H1 (cell line): ENCODE results near the gene ITPKB. TPM values are rescaled to one million over a fixed set of nuclear protein-coding genes. Genes with fewer than 3 reads are reported as not detected.

Experiments used
- CTCF ChIA-PET: fragments of 300-600 bp; sonication (Branson Sonifier 250); formaldehyde crosslinking; loops from one replicate; lab custom pipeline; 2021; ENCODE audit not compliant: partially characterized antibody; lab: Charles Lee
- POLR2A ChIA-PET: fragments of 300-600 bp; sonication (Branson Sonifier 250); formaldehyde crosslinking; loops from one replicate; lab custom pipeline; 2021; ENCODE audit warnings: inconsistent platforms; ENCODE audit not compliant: partially characterized antibody; lab: Charles Lee
- DNase-seq, 2 experiments: peaks; one replicate each; pipeline versions ENCODE4 v3.0.0 to v3.0.0-alpha.2; 2010 to 2022; ENCODE audit warnings: low spot score in 2 of 2, low read depth in 1 of 2, mixed read lengths in 1 of 2
- FAIRE-seq: peaks from 2 replicates; lab custom pipeline; 2011; peaks lifted over from hg19 to GRCh38; lab: Jason Lieb, UNC
- H2AFZ ChIP-seq: 2 replicates; pipeline ENCODE4 v1.8.1; 2012; ENCODE audit warnings: low read length, inconsistent platforms
- H2AK5ac ChIP-seq: 2 replicates; pipeline ENCODE4 v1.6.1; 2013; ENCODE audit warnings: low read depth, low read length
- H2BK120ac ChIP-seq: replicated peaks from 2 replicates; pipeline ENCODE3; 2013; ENCODE audit warnings: low read depth, low read length, inconsistent platforms
- H2BK12ac ChIP-seq: 2 replicates; pipeline ENCODE4 v1.6.1; 2013; ENCODE audit warnings: low read depth, low read length
- H2BK15ac ChIP-seq: 2 replicates; pipeline ENCODE4 v1.6.1; 2013; ENCODE audit warnings: low read length
- H2BK20ac ChIP-seq: 2 replicates; pipeline ENCODE4 v1.6.1; 2013; ENCODE audit warnings: low read length
- H2BK5ac ChIP-seq: 2 replicates; pipeline ENCODE4 v1.6.1; 2013; ENCODE audit warnings: low read depth, low read length
- H3K14ac ChIP-seq: 2 replicates; pipeline ENCODE4 v1.6.1; 2013; ENCODE audit warnings: inconsistent platforms; ENCODE audit not compliant: insufficient read length
- H3K18ac ChIP-seq: 2 replicates; pipeline ENCODE4 v1.6.1; 2013; ENCODE audit warnings: low read length; ENCODE audit errors: extremely low read depth
- H3K23ac ChIP-seq: 2 replicates; pipeline ENCODE4 v1.6.1; 2013; ENCODE audit warnings: inconsistent platforms; ENCODE audit not compliant: insufficient read length
- H3K23me2 ChIP-seq: 2 replicates; pipeline ENCODE4 v1.6.1; 2013; ENCODE audit warnings: low read depth, low read length
- H3K27ac ChIP-seq: 2 replicates; pipeline ENCODE4 v1.6.1; 2011; ENCODE audit warnings: low read depth, low read length, inconsistent platforms
- H3K27me3 ChIP-seq, 4 experiments: replicated peaks in 1 of 4; 1 replicate in 1 of 4; 2 replicates in 3 of 4; pipeline versions ENCODE4 v1.6.1 to v1.8.1; 2011 to 2013; ENCODE audit warnings: low read length in 3 of 4, mild to moderate bottlenecking in 3 of 4, inconsistent platforms in 2 of 4, mixed read lengths in 2 of 4, moderate library complexity in 1 of 4; ENCODE audit not compliant: control insufficient read depth in 3 of 4, insufficient read depth in 3 of 4; ENCODE audit errors: extremely low read depth in 1 of 4
- H3K36me3 ChIP-seq, 4 experiments: 2 replicates each; pipeline versions ENCODE4 v1.6.1 to v1.8.1; 2011 to 2013; ENCODE audit warnings: mild to moderate bottlenecking in 4 of 4, low read length in 3 of 4, moderate library complexity in 2 of 4, control low read depth in 1 of 4, inconsistent platforms in 1 of 4; ENCODE audit not compliant: insufficient read depth in 4 of 4, control insufficient read depth in 2 of 4
- H3K4ac ChIP-seq: replicated peaks from 2 replicates; pipeline ENCODE3; 2013; ENCODE audit warnings: low read length, low read depth, mixed read lengths, inconsistent platforms; ENCODE audit not compliant: insufficient read length
- H3K4me1 ChIP-seq, 4 experiments: replicated peaks in 1 of 4; 1 replicate in 1 of 4; 2 replicates in 3 of 4; pipeline versions ENCODE4 v1.6.1 to v1.8.1; 2011 to 2013; ENCODE audit warnings: low read length in 3 of 4, inconsistent platforms in 2 of 4, mixed read lengths in 1 of 4; ENCODE audit not compliant: insufficient read depth in 4 of 4, control insufficient read depth in 3 of 4
- H3K4me2 ChIP-seq, 2 experiments: 2 replicates each; pipeline versions ENCODE4 v1.6.1 to v1.8.1; 2011 to 2013; ENCODE audit warnings: low read depth in 2 of 2, low read length in 2 of 2, control low read depth in 1 of 2, inconsistent platforms in 1 of 2, mild to moderate bottlenecking in 1 of 2; ENCODE audit not compliant: insufficient read depth in 1 of 2
- H3K4me3 ChIP-seq, 4 experiments: fragments of 200-600, 300-600 bp in 1 of 4; sonication (generic), shearing (Covaris generic), sonication (Bioruptor Twin) in 1 of 4; 2 replicates each; pipeline versions ENCODE4 v1.5.1 to v1.8.1; 2011 to 2016; ENCODE audit warnings: low read length in 4 of 4, low read depth in 3 of 4, control low read depth in 2 of 4, inconsistent platforms in 2 of 4, mild to moderate bottlenecking in 2 of 4, mixed read lengths in 1 of 4, moderate library complexity in 1 of 4; ENCODE audit not compliant: insufficient read depth in 2 of 4; ENCODE audit errors: extremely low read depth in 1 of 4
- H3K56ac ChIP-seq: replicated peaks from 2 replicates; pipeline ENCODE3; 2013; ENCODE audit warnings: low read depth, mild to moderate bottlenecking, mixed read lengths, low read length, inconsistent platforms; ENCODE audit not compliant: insufficient read length
- H3K79me1 ChIP-seq: 2 replicates; pipeline ENCODE4 v1.6.1; 2013; ENCODE audit warnings: low read depth, low read length, control low read depth
- H3K79me2 ChIP-seq, 2 experiments: 2 replicates each; pipeline versions ENCODE4 v1.6.1 to v1.8.1; 2012 to 2013; ENCODE audit warnings: low read length in 2 of 2, mild to moderate bottlenecking in 2 of 2, inconsistent platforms in 1 of 2; ENCODE audit not compliant: insufficient read depth in 2 of 2, control insufficient read depth in 1 of 2
- H3K9ac ChIP-seq, 4 experiments: replicated peaks in 1 of 4; 1 replicate in 1 of 4; 2 replicates in 3 of 4; pipeline versions ENCODE4 v1.6.1 to v1.8.1; 2011 to 2013; ENCODE audit warnings: low read depth in 3 of 4, low read length in 3 of 4, control low read depth in 2 of 4, mild to moderate bottlenecking in 2 of 4, moderate library complexity in 2 of 4, inconsistent platforms in 1 of 4; ENCODE audit errors: extremely low read depth in 1 of 4
- H3K9me3 ChIP-seq, 2 experiments: 2 replicates each; pipeline versions ENCODE4 v1.6.1 to v1.8.1; 2012 to 2013; ENCODE audit warnings: mild to moderate bottlenecking in 2 of 2, moderate library complexity in 2 of 2, control low read depth in 1 of 2, inconsistent platforms in 1 of 2, low read depth in 1 of 2, low read length in 1 of 2, mixed read lengths in 1 of 2; ENCODE audit not compliant: insufficient read depth in 2 of 2
- H4K20me1 ChIP-seq, 2 experiments: replicated peaks in 1 of 2; 2 replicates each; pipeline versions ENCODE3 to v1.8.1; 2011 to 2013; ENCODE audit warnings: inconsistent platforms in 2 of 2, low read length in 2 of 2, mild to moderate bottlenecking in 1 of 2; ENCODE audit not compliant: insufficient read depth in 2 of 2, control insufficient read depth in 1 of 2
- H4K5ac ChIP-seq: 2 replicates; pipeline ENCODE4 v1.6.1; 2013; ENCODE audit warnings: low read length, low read depth, mixed read lengths, inconsistent platforms; ENCODE audit not compliant: insufficient read length
- H4K8ac ChIP-seq: 2 replicates; pipeline ENCODE4 v1.8.0; 2013; ENCODE audit warnings: mild to moderate bottlenecking, moderate library complexity, low read length, inconsistent platforms; ENCODE audit not compliant: insufficient read depth; ENCODE audit errors: extremely low read depth
- H4K91ac ChIP-seq: replicated peaks from 2 replicates; pipeline ENCODE3; 2013; ENCODE audit warnings: low read length, mixed read lengths, inconsistent platforms; ENCODE audit not compliant: insufficient read length
- EP300 ChIP-seq, 2 experiments: IDR thresholded peaks; 1 replicate in 1 of 2; 2 replicates in 1 of 2; pipeline ENCODE4 v1.6.1; 2011 to 2012; ENCODE audit warnings: low read depth in 2 of 2, low read length in 2 of 2, mild to moderate bottlenecking in 2 of 2, borderline replicate concordance in 1 of 2, inconsistent platforms in 1 of 2, moderate library complexity in 1 of 2
- NRF1 ChIP-seq: IDR thresholded peaks from 2 replicates; pipeline ENCODE4 v1.6.1; 2011; ENCODE audit warnings: mild to moderate bottlenecking, low read depth, low read length, improper control_type of control experiment
- POLR2A ChIP-seq, 2 experiments: IDR thresholded peaks; 1 replicate in 1 of 2; 2 replicates in 1 of 2; pipeline ENCODE4 v1.6.1; 2011; ENCODE audit warnings: low read depth in 2 of 2, low read length in 2 of 2, mild to moderate bottlenecking in 2 of 2; ENCODE audit errors: control extremely low read depth in 1 of 2
- RBBP5 ChIP-seq: IDR thresholded peaks from 2 replicates; pipeline ENCODE4 v1.7.1; 2012; ENCODE audit warnings: low read depth, mild to moderate bottlenecking, inconsistent platforms, low read length, moderate library complexity, borderline replicate concordance
- SIX5 ChIP-seq: IDR thresholded peaks from 2 replicates; pipeline ENCODE4 v1.6.1; 2011; ENCODE audit warnings: mild to moderate bottlenecking, low read depth, low read length
- TAF1 ChIP-seq: IDR thresholded peaks from 2 replicates; pipeline ENCODE4 v1.6.1; 2011; ENCODE audit warnings: mild to moderate bottlenecking, low read depth, low read length
- WGBS, 2 experiments: shearing (Covaris generic) in 1 of 2; methylation state at CpG; one replicate each; pipeline versions ENCODE4 v1.1.6 to v1.1.7; 2013 to 2015; ENCODE audit warnings: low lambda C conversion rate in 2 of 2, mixed read lengths in 2 of 2, inconsistent platforms in 1 of 2, low coverage in 1 of 2, missing lambda C conversion rate in 1 of 2; ENCODE audit not compliant: insufficient replicate concordance in 2 of 2, insufficient coverage in 1 of 2, insufficient read length in 1 of 2; ENCODE audit errors: extremely low coverage in 1 of 2, missing lambda C conversion rate in 1 of 2; 5-methylcytosine and 5-hydroxymethylcytosine counted together
- polyA plus RNA-seq, 7 experiments: library from polyadenylated mRNA; depleted of rRNA in 3 of 7; stranded (reverse) in 5 of 7; unstranded in 2 of 7; fragments of >200 nt in 5 of 7; fragments of 200-250 nt in 2 of 7; gene quantifications; 1 replicate in 5 of 7; 2 replicates in 1 of 7; 4 replicates in 1 of 7; pipeline versions ENCODE4 v1.2.1 to v1.2.3, GENCODE V29; 2011 to 2013; ENCODE audit warnings: missing spikeins in 2 of 7, mixed read lengths in 2 of 7
- total RNA-seq: library from RNA; stranded (reverse); fragmentation: NEBNext Ultra II Directional; extraction: Animal tissue kit (Norgen Biotek cat#: 25700); gene quantifications from 2 replicates; pipeline ENCODE4 v1.2.1, GENCODE V29; 2021

The ITPKB gene
- total and polyA plus RNA-seq, 2 of the 8 experiments (the other 6 are each of a cell fraction or from before 2014, with no cell fraction given), result 1.7 to 4.8 TPM

DNA sequence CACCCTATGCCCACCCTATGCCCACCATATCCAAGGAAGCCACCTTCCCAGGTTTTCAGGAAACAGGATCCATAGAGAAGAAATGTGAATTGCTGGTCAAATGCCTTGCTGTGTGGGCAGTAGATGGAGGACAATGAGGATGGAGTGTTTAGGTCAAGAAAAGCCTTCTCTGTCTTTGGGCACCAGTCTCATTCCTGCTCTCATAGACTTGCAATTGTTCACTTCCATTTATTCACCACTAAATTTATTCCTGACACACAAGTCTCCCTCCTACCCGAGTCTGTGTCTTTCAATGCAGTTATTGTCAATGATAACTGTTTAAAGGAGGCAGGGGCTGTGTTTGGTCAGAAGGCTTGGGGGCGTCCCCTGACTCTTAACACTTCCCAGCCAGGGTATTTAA lies 48.0 kb upstream of the ITPKB start:
- Histone ChIP-seq H2BK5ac (no peak overlapping the region), H3K27me3 (no peaks in the 10 kb centered on the region), H3K27ac (no peak overlapping the region), H3K56ac (no peak overlapping the region), H2AFZ (no peak overlapping the region), H2BK20ac (no peak overlapping the region), H2BK15ac (no peak overlapping the region), H4K91ac (no peak overlapping the region), H3K4ac (no peak overlapping the region), H4K20me1 (no peaks in the 10 kb centered on the region), H3K9me3 (no peaks in the 10 kb centered on the region), H3K79me1 (no peaks in the 10 kb centered on the region), H3K79me2 (no peaks in the 10 kb centered on the region), H2BK120ac (no peak overlapping the region), H3K4me1 (no peaks in the 10 kb centered on the region), H3K18ac (no peak overlapping the region), H3K4me3 (no peak overlapping the region), H3K23ac (no peak overlapping the region), H3K36me3 (no peaks in the 10 kb centered on the region), H2AK5ac (no peak overlapping the region), H2BK12ac (no peak overlapping the region), H3K9ac (no peak overlapping the region), H4K8ac (no peak overlapping the region), H4K5ac (no peak overlapping the region), H3K4me2 (no peak overlapping the region), H3K23me2 (no peaks in the 10 kb centered on the region), H3K14ac (no peak overlapping the region)
- FAIRE-seq (no peak), DNase-seq (no peak)
- ChIA-PET POLR2A (no interaction called here), CTCF (interaction anchor here (1.1 kb wide), 1 partner anchor 20 kb away, joined by 3 read pairs; no protein-coding TSS in a partner anchor)
- WGBS, 2 experiments, result 80% methylated on average over 2 of the region's 2 CpGs; no CpG with 5 or more reads in 1 of the 2 experiments
- TF ChIP-seq NRF1 (no peak), RBBP5 (no peak), SIX5 (no peak), POLR2A (IDR thresholded peaks at IDR 0.05; ENCODE audit: control extremely low read depth in 1 of 2, low read depth in 2 of 2, low read length in 2 of 2) (no peak), TAF1 (no peak), EP300 (IDR thresholded peaks at IDR 0.05; ENCODE audit: borderline replicate concordance in 1 of 2, low read depth in 2 of 2, low read length in 2 of 2) (no peak)
